H1 (cell line): ENCODE measurements around the gene EDEM2. TPM values are rescaled to one million over a fixed set of nuclear protein-coding genes. Genes with fewer than 3 reads are reported as not detected.

ENCODE experiments used
- ASH2L ChIP-seq: fragments of 200-600, 300-600 bp; sonication (generic); IDR thresholded peaks from one replicate; pipeline ENCODE4 v1.7.1; 2017; ENCODE audit warnings: low read length
- BACH1 ChIP-seq: IDR thresholded peaks from 2 replicates; pipeline ENCODE4 v1.6.1; 2012; ENCODE audit warnings: low read length, improper control_type of control experiment
- CHD2 ChIP-seq: IDR thresholded peaks from 2 replicates; pipeline ENCODE4 v1.6.1; 2012; ENCODE audit warnings: low read length, improper control_type of control experiment
- JUND ChIP-seq: IDR thresholded peaks from 2 replicates; pipeline ENCODE4 v1.6.1; 2011; ENCODE audit warnings: mild to moderate bottlenecking, improper control_type of control experiment, low read length
- NRF1 ChIP-seq: IDR thresholded peaks from 2 replicates; pipeline ENCODE4 v1.6.1; 2011; ENCODE audit warnings: mild to moderate bottlenecking, low read depth, low read length, improper control_type of control experiment
- RAD21 ChIP-seq, 2 experiments: IDR thresholded peaks in 1 of 2; conservative IDR thresholded peaks in 1 of 2; 2 replicates each; pipeline ENCODE4 v1.6.1; 2011; ENCODE audit warnings: low read depth in 2 of 2, low read length in 2 of 2, improper control_type of control experiment in 1 of 2, inconsistent platforms in 1 of 2, mild to moderate bottlenecking in 1 of 2, moderate library complexity in 1 of 2
- SAP30 ChIP-seq: fragments of 300-600 bp; sonication (generic); IDR thresholded peaks from 2 replicates; pipeline ENCODE4 v1.7.1; 2012; ENCODE audit warnings: low read length, moderate library complexity, mild to moderate bottlenecking, inconsistent platforms; ENCODE audit not compliant: insufficient read depth, insufficient replicate concordance
- SUZ12 ChIP-seq: fragments of 200-600 bp; sonication (generic); IDR thresholded peaks from 2 replicates; pipeline ENCODE4 v1.6.1; 2012; ENCODE audit warnings: mild to moderate bottlenecking, inconsistent platforms, low read length, moderate library complexity, mixed read lengths
- TBP ChIP-seq: IDR thresholded peaks from 2 replicates; pipeline ENCODE4 v1.6.1; 2011; ENCODE audit warnings: low read depth, low read length, improper control_type of control experiment
- polyA plus RNA-seq, 7 experiments: library from polyadenylated mRNA; depleted of rRNA in 3 of 7; stranded (reverse) in 5 of 7; unstranded in 2 of 7; fragments of >200 nt in 5 of 7; fragments of 200-250 nt in 2 of 7; gene quantifications; 1 replicate in 5 of 7; 2 replicates in 1 of 7; 4 replicates in 1 of 7; pipeline versions ENCODE4 v1.2.1 to v1.2.3, GENCODE V29; 2011 to 2013; ENCODE audit warnings: missing spikeins in 2 of 7, mixed read lengths in 2 of 7
- total RNA-seq: library from RNA; stranded (reverse); fragmentation: NEBNext Ultra II Directional; extraction: Animal tissue kit (Norgen Biotek cat#: 25700); gene quantifications from 2 replicates; pipeline ENCODE4 v1.2.1, GENCODE V29; 2021
- TF ChIP-seq, protein P1 (sequence below): IDR thresholded peaks from 2 replicates; pipeline ENCODE4 v1.6.1; 2012; ENCODE audit warnings: inconsistent platforms

The EDEM2 gene
- total and polyA plus RNA-seq, 2 of the 8 experiments (the other 6 are each of a cell fraction or from before 2014, with no cell fraction given) = 15.2 to 19.6 TPM

DNA sequence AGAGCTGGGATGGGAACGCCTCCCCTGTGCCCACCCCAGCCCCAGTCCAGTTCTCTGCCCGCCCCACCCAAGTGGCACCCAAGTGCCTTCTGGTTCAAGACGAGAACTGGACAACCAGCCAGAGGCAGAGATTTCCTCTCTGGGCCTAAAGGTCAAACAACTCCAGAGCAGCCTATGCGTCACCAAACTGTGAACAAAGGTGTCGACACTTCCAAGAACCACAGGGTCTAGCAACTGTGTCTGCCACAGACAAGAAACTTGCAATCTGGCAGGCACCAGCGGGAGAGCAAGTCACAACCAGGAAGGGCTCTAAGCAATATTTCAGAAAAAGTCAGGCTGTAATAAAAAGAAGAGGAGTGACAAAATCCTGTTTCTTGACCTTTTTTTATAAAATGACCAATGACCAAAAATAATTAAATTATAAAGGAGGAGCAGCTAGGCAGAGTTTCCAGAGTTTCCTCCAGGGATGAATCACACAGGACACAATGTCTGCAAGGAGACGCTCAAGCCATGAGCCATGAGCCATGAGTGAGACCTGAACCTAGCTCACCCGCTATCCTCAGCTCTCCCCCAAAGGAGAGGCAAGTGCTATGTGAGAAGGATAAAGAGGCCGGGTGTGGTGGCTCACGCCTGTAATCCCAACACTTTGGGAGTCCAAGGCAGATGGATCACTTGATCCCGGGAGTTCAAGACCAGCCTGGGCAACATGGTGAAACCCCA is 11.1 kb downstream of the EDEM2 start (continued):
- no peak for TF ChIP-seq CHD2
- TF ChIP-seq, protein P1, sequence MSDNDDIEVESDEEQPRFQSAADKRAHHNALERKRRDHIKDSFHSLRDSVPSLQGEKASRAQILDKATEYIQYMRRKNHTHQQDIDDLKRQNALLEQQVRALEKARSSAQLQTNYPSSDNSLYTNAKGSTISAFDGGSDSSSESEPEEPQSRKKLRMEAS = no peak
- TF ChIP-seq TBP = no peak
- no peak for TF ChIP-seq SUZ12
- no peak for TF ChIP-seq BACH1
- TF ChIP-seq ASH2L = no peak
- no peak for TF ChIP-seq JUND
- no peak for TF ChIP-seq SAP30
- TF ChIP-seq RAD21 (IDR thresholded peaks at IDR 0.05 in 1 of 2, conservative IDR thresholded peaks at IDR 0.05 in 1 of 2; ENCODE audit: low read depth in 2 of 2, low read length in 2 of 2) = no peak
- no peak for TF ChIP-seq NRF1
